LNCAP (cell line): ENCODE data around the gene PRKCA.

ENCODE experiments used
- TF ChIP-seq, protein P1 (sequence below): fragments of 450-650 bp; IDR thresholded peaks from 2 replicates; pipeline ENCODE4 v1.5.1; 2017; ENCODE audit warnings: mild to moderate bottlenecking

Gene PRKCA

GRCh38 chr17:66494023-66494803 is 191.8 kb downstream of the PRKCA start:
- TF ChIP-seq, protein P1, sequence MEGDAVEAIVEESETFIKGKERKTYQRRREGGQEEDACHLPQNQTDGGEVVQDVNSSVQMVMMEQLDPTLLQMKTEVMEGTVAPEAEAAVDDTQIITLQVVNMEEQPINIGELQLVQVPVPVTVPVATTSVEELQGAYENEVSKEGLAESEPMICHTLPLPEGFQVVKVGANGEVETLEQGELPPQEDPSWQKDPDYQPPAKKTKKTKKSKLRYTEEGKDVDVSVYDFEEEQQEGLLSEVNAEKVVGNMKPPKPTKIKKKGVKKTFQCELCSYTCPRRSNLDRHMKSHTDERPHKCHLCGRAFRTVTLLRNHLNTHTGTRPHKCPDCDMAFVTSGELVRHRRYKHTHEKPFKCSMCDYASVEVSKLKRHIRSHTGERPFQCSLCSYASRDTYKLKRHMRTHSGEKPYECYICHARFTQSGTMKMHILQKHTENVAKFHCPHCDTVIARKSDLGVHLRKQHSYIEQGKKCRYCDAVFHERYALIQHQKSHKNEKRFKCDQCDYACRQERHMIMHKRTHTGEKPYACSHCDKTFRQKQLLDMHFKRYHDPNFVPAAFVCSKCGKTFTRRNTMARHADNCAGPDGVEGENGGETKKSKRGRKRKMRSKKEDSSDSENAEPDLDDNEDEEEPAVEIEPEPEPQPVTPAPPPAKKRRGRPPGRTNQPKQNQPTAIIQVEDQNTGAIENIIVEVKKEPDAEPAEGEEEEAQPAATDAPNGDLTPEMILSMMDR = no peak

DNA sequence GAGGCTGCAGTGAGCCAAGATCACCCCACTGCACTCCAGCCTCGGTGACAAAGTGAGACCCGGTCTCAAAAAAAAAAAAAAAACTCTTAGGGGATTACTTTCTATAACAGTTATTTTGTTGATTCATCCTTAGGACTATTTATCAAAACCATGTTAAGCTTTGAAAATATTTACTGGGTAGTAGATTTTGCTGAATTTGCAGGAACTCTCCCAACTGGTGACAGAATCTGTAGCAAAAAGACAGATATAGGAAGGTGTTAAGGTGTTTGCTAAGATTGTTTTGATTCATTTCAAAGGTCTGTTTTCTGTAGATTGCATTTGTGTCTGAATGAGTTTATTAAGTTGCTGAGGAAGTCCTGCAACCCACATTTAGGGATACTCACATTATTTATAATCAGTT is 192.6 kb downstream of the PRKCA start:
- TF ChIP-seq, protein P1 = no peak

- TF ChIP-seq, protein P1 = no peak
These were observed 193.9 kb downstream of the PRKCA start for GRCh38 chr17:66496306-66496705.

DNA sequence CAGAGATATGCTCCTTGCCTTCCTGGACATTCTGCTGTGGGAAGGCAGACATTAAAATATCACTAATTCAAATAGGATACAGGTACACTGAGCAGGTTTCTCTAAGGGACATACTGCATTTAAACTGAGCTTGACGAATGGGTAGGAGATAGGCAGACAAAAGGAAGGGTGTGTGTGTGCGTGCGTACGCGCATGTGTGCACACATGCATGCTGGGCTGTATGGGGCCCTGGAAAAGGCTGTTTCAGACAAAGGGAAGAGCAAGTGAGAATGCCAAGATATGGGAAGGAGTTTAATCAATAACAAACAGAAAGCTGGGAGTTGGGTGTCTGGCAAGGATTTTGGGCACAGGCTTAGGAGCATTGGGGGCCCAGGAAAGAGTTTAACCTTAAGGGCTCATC is 196.2 kb downstream of the PRKCA start:
- TF ChIP-seq, protein P1 = no peak

DNA sequence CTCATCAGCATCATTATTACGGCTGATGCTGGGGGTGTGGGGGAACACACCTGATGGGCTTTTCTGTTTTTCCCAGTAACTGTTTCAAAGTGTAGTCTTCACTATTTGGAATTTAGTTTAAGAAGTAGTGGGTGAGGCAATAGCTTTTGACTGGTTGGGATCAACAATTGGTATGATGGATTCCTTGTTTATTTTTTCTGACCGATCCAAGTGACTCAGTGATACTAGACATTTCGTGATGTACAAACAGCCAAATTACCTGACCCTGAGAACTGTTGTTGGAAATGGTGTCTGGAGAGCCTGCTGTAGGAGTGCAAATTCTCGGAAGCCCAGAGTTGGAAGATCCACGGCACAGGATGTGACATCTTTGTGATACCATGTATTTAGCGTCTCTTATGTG is 204.2 kb downstream of the PRKCA start:
- TF ChIP-seq, protein P1 = no peak

GRCh38 chr17:66507103-66507923 is 204.9 kb downstream of the PRKCA start:
- TF ChIP-seq, protein P1 = no peak

DNA sequence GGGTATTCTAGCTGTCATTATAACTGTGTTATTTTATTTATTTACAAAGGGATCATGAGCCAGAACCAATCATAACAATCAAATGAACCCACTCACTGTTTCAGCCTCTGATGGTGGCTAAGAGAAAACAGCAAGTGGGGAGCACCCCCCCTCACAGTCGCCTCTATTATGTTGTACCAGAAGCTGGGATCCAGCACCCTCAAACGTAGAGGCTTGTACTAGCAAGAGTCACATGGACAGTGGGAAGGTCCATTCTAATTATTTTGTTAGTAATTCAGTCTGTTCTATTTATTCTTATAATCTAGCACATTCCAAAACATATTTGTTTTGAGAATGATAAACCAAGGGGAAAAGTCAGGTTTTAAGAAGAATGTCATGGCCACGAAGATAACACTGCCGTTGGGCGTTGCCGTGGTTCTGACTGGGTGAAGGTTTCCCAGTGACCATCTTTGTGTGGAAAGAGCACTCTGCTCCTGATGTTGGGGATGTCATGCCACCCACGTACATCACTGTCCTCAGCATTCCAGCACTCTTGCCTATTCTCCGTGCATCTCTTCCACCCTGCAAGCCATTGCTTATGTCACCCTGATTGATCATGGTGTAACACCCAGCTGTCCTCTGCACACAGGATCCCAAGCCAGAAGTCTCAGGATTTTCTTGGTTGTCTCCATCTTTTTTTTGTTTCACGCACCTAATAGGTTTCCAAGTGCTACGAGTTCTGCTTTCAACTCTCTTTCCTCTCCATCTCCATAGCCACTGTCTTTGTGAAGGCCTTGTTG is 205.8 kb downstream of the PRKCA start:
- TF ChIP-seq, protein P1 = no peak
